ENCODE results near the gene GDF9. TPM values are rescaled to one million over a fixed set of nuclear protein-coding genes. Genes with fewer than 3 reads are reported as not detected.

Gene GDF9
- total RNA-seq, 1 experiment from 2014 or later = 0.59 TPM

DNA sequence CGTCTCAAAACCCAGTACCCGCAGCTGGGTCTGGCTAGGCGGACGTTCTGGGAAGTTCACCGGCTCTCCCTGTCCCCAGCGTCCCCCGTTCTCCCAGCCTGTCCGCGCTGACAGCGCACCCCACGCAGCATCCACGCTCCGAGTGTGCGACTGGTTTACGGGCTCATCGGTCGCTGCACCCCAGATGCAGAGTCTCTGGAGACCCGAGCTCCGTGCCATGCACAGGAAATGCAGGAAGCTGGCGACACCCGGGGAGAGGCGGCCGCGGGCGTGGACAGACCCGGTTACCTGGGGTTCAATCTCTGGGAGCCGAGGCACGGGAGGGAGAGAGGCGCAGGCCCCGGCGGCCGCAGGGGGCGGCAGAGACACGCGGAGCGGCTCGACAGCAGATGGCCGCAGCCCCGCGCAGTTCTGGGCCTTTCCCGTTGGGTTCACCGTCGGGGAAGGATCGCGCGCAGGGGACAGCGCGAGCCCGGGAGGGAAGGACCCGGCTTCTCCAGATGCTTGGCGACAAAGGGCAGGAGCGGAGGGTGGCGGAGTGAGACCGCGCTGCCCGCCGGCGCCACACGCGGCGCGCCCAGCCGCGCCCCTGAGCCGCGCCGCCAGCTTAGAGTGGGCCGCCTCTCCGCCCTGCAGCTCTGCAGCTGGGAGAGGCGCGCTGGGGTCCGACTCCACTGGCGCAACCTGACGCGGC lies 36.4 kb downstream of the GDF9 start:
- H3K4me3 Mint-ChIP-seq (ENCODE audit: unreplicated experiment) = peak overlapping the region; percentile 88
- CTCF ChIA-PET = interaction anchor here (1.0 to 2.9 kb wide), 8 partner anchors 9 to 75 kb away, joined by 3 to 17 read pairs (median 5); partner anchors contain the start of genes GDF9 and UQCRQ

DNA sequence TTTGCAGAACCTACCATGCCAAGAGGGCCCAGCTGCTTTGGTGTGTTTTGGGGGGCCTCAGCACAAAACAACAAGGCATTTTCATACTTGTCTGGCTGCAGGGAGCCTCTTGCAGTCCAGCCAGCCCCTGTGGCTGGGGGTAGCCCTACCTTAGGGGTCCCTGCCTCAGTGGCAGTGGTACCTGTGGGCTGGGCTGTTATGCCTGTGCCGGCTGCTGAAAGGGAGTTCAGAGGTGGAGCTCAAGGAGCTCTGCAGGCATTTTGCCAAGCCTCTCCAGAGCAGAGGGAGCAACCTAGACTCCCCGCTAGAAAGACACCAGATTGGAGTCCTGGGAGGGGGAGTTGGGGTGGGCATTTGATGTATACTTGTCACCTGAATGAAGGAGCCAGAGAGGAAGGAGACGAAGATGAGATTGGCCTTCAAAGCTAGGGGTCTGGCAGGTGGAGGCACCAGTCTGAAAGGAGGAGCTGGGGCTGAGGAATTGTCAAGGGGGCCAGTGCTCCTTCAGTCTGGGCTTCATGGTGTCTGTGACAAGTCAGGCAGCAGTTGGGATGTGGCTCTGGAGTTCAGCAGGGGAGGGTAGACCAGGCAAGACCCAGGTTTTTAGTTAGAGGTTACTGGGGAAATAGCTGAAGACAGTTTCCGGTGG lies 37.3 kb downstream of the GDF9 start:
- Histone ChIP-seq H3K4me1 (peaks cover 10% of the 10 kb centered on the region), H3K36me3 (ENCODE audit: control insufficient read depth, insufficient read depth, low read length) (no peaks in the 10 kb centered on the region; the same call in 1 of the 2 replicates), H3K4me3 (ENCODE audit: low read depth, low read length) (no peak overlapping the region), H3K27me3 (replicated peaks; ENCODE audit: control insufficient read depth, insufficient read depth, low read length) (no peaks in the 10 kb centered on the region), H3K9me3 (no peaks in the 10 kb centered on the region)
- no peaks in the 10 kb centered on the region for H3K4me1 Mint-ChIP-seq (ENCODE audit: low read depth, unreplicated experiment)
- H3K27me3 Mint-ChIP-seq (ENCODE audit: insufficient read depth, unreplicated experiment) = no peaks in the 10 kb centered on the region
- peak overlapping the region; percentile 73 for H3K27ac Mint-ChIP-seq (ENCODE audit: unreplicated experiment)
- CTCF ChIA-PET = interaction anchor here (0.6 to 2.9 kb wide), 7 partner anchors 9 to 328 kb away, joined by 3 to 17 read pairs (median 6); partner anchors contain the start of genes GDF9 and UQCRQ
- TF ChIP-seq, protein P1, sequence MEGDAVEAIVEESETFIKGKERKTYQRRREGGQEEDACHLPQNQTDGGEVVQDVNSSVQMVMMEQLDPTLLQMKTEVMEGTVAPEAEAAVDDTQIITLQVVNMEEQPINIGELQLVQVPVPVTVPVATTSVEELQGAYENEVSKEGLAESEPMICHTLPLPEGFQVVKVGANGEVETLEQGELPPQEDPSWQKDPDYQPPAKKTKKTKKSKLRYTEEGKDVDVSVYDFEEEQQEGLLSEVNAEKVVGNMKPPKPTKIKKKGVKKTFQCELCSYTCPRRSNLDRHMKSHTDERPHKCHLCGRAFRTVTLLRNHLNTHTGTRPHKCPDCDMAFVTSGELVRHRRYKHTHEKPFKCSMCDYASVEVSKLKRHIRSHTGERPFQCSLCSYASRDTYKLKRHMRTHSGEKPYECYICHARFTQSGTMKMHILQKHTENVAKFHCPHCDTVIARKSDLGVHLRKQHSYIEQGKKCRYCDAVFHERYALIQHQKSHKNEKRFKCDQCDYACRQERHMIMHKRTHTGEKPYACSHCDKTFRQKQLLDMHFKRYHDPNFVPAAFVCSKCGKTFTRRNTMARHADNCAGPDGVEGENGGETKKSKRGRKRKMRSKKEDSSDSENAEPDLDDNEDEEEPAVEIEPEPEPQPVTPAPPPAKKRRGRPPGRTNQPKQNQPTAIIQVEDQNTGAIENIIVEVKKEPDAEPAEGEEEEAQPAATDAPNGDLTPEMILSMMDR (IDR thresholded peaks at IDR 0.05; ENCODE audit: insufficient read depth in 1 of 2, low read depth in 1 of 2, low read length in 1 of 2, severe bottlenecking in 1 of 2, unreplicated experiment in 1 of 2) = no peak
- intact Hi-C loops (cut with micrococcal nuclease; ENCODE audit: unreplicated experiment) = no loop called here
- H3K9me3 Mint-ChIP-seq (ENCODE audit: unreplicated experiment) = no peaks in the 10 kb centered on the region
- POLR2A ChIA-PET = no interaction called here
- peak overlapping the region; percentile 88 for H3K4me3 Mint-ChIP-seq (ENCODE audit: unreplicated experiment)
- DNase-seq = no peak
- H3K36me3 Mint-ChIP-seq (ENCODE audit: insufficient read depth, unreplicated experiment) = peaks cover 5% of the 10 kb centered on the region
- TSS peak; percentile 24 for BruUV-seq (replicated peaks)

More for the DNA sequence above, 36.4 kb downstream of the GDF9 start:
- Mint-ChIP-seq H3K4me1 (ENCODE audit: low read depth, unreplicated experiment) (no peaks in the 10 kb centered on the region), H3K27me3 (ENCODE audit: insufficient read depth, unreplicated experiment) (no peaks in the 10 kb centered on the region), H3K27ac (ENCODE audit: unreplicated experiment) (peak overlapping the region; percentile 73), H3K9me3 (ENCODE audit: unreplicated experiment) (no peaks in the 10 kb centered on the region), H3K36me3 (ENCODE audit: insufficient read depth, unreplicated experiment) (peaks cover 5% of the 10 kb centered on the region)
- POLR2A ChIA-PET = interaction anchor here (0.6 to 1.0 kb wide), 3 partner anchors 23 to 53 kb away, joined by 3 to 6 read pairs (median 4); no protein-coding TSS in a partner anchor
- Histone ChIP-seq H3K4me3 (ENCODE audit: low read depth, low read length) (peak overlapping the region; percentile 76), H3K27me3 (replicated peaks; ENCODE audit: control insufficient read depth, insufficient read depth, low read length) (no peaks in the 10 kb centered on the region), H3K9me3 (no peaks in the 10 kb centered on the region), H3K36me3 (ENCODE audit: control insufficient read depth, insufficient read depth, low read length) (no peaks in the 10 kb centered on the region; the same call in 1 of the 2 replicates), H3K4me1 (peaks cover 10% of the 10 kb centered on the region)
- intact Hi-C loops (cut with micrococcal nuclease; ENCODE audit: unreplicated experiment) = loop anchor here (1.0 kb wide), 2 partner anchors 36 to 53 kb away; partner anchors contain the start of genes GDF9 and UQCRQ
- DNase-seq = peak; percentile 78 to 88
- no TSS peak for BruUV-seq (replicated peaks)
- TF ChIP-seq, protein P1 (IDR thresholded peaks at IDR 0.05; ENCODE audit: insufficient read depth in 1 of 2, low read depth in 1 of 2, low read length in 1 of 2, severe bottlenecking in 1 of 2, unreplicated experiment in 1 of 2) = peak; percentile 89 to 96

DNA sequence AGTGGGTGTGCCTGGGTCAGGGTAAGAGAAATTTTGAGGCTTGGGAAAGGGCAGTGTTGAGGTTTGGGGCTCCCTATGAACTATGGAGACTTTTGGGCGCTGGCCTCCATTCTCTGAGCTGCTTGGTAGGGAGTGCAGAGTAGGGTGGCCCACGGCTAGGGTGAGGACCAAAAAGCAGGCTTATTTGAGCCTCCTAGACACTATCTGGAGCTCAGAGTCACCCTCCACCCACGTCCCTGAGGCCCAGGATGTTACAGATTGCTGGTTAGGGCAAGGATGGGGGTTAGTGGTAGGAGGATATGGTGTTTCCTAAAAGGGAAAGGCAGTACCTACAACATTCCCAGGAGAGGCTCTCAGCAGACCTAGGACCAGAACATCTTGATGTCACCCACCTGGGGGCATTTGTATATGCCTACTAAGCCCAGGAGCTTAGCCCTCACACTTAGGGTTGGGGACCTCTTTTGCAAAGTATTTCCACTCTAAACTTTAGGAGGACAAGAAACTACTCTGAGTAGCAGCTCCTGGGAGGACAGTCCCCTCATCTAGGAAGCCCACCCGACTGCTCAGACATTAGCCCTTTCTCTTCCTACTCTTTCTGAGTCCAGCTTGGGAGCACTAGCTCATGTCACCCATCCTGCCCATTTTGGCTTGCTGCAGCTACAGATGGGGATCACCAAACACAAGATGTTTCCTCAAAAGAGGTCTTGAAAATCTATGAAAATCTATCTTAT lies 38.2 kb downstream of the GDF9 start:
- H3K27me3 ChIP-seq (replicated peaks; ENCODE audit: control insufficient read depth, insufficient read depth, low read length) = no peaks in the 10 kb centered on the region
- H3K36me3 ChIP-seq (ENCODE audit: control insufficient read depth, insufficient read depth, low read length) = no peaks in the 10 kb centered on the region; the same call in 1 of the 2 replicates
- Mint-ChIP-seq H3K4me3 (ENCODE audit: unreplicated experiment) (no peak overlapping the region), H3K4me1 (ENCODE audit: low read depth, unreplicated experiment) (no peaks in the 10 kb centered on the region), H3K36me3 (ENCODE audit: insufficient read depth, unreplicated experiment) (peaks cover 5% of the 10 kb centered on the region), H3K27ac (ENCODE audit: unreplicated experiment) (no peak overlapping the region), H3K9me3 (ENCODE audit: unreplicated experiment) (no peaks in the 10 kb centered on the region), H3K27me3 (ENCODE audit: insufficient read depth, unreplicated experiment) (no peaks in the 10 kb centered on the region)
- POLR2A ChIA-PET = no interaction called here
- DNase-seq = no peak
- no peaks in the 10 kb centered on the region for H3K9me3 ChIP-seq
- CTCF ChIA-PET = interaction anchor here (0.6 to 2.0 kb wide), 4 partner anchors 8 to 327 kb away, joined by 3 to 6 read pairs (median 3); no protein-coding TSS in a partner anchor
- H3K4me1 ChIP-seq = peaks cover 10% of the 10 kb centered on the region
- TF ChIP-seq, protein P1 (IDR thresholded peaks at IDR 0.05; ENCODE audit: insufficient read depth in 1 of 2, low read depth in 1 of 2, low read length in 1 of 2, severe bottlenecking in 1 of 2, unreplicated experiment in 1 of 2) = no peak
- no TSS peak for BruUV-seq (replicated peaks)
- intact Hi-C loops (cut with micrococcal nuclease; ENCODE audit: unreplicated experiment) = no loop called here
- no peak overlapping the region for H3K4me3 ChIP-seq (ENCODE audit: low read depth, low read length)

Data from Caco-2 (cell line).